Activated CD4-positive, alpha-beta T cell treated with anti-CD3 and anti-CD28 coated beads, Interleukin-2, amount 50 U/mL, for 48 hours (primary cell): Measurements from ENCODE around the gene KCNN4.
"Not testable (repeated sequence)": the region's sequence is repeated elsewhere in the genome, so short reads cannot be mapped to it uniquely, and the experiment has no call there.

Experiments used
- DNase-seq, 2 experiments: peaks; one replicate each; pipeline ENCODE4 v3.0.0-alpha.2; 2020

Gene KCNN4

DNA sequence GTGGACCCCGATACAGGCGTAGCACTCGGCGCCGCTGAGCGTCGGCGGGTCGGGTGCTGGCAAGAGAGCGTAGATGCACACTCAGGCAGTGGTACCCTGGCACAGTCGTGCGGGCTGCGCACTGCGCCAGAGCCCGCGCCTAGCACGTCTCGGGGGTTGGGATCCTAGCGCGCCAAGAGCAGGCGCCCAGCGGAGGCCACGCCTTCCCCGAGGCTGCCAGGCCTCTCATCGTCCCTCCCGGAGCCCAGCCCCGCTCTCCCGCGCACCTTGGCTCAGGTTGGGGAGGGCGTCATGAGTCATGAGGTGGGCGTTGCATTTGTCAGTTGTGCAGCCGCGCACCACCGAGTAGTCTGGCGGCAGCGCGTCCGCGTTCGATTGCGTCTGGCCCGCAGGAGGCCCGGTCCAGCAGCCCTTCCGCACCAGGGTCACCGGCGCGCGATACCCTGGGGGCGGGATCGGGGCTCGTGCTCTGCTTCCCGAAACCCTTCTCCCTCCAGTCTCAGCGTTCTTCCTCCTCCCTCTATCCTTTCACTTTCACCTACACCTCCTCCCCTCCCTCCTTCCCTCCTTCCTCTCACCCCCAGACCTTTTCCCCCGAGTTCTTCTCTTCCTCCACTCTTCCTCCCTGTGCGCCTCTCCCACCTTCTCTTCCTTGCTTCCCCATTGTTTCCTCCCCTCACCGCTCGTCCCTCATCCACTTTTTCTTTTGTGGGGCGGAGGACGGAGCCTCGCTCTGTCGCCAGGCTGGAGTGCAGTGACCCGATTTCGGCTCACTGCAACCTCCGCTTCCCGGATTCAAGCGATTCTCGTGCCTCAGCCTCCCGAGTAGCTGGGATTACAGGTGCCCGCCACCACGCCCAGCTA lies 18.0 kb upstream of the KCNN4 start:
- DNase-seq, result peak; percentile 68 to 78

DNA sequence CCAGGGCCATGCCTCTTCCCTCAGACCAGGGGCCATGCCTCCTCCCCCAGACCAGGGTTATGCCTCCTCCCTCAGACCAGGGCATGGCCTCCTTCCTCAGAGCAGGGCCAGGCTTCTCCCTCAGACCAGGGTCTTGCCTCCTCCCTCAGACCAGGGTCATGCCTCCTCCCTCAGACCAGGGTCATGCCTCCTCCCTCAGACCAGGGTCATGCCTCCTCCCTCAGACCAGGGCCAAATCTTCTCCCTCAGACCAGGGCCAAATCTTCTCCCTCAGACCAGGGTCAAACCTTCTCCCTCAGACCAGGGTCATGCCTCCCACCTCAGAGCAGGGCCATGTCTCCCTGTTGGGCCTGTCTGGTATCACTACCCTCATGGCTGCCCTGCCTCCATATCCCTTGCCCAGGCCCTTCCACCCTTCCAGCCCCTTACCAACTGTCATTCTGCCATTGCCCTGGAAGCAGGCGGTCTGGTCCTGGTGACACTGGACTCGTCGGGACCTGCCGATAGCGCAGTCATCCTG lies 17.3 kb upstream of the KCNN4 start:
- no peak for DNase-seq

DNA sequence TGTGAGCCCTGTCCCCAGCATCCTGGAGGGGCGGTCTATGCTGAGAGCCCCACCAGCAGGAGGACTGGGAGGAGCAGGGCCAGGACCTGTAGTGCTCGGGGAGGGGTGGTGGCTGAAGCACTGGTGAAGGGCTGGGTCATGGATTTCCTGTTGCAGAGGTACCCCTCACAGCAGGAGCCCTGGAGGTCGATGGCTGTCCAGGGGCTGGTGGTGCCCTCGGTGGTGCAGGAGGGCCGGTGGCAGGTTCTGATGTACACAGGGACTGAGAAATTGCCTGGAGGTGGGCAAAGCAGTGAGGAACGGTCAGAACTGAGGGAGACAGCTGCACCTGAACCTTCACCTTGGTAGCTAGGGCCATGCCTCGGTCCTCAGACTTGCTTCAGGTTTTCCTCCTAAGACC lies 16.8 kb upstream of the KCNN4 start:
- no peak for DNase-seq

DNA sequence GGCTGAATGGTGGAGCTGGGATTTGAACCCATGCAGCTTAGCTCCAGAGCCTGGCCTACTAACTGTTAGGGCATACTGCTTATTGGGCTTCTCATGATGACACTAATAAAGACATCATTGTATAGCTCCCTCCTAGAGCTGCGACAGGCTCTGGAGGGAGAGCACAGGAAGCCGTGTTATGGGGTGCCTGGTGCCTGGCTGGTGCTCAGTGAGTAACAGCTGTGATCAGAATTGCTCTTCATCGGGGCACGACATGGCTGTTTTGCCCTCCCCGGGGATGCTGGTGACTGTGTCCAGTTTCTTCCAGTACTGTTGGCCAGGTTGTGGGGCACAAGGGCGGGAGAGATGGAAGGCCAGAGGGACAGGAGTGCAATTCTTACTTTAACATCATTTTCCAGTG lies 16.3 kb upstream of the KCNN4 start:
- DNase-seq, result no peak

DNA sequence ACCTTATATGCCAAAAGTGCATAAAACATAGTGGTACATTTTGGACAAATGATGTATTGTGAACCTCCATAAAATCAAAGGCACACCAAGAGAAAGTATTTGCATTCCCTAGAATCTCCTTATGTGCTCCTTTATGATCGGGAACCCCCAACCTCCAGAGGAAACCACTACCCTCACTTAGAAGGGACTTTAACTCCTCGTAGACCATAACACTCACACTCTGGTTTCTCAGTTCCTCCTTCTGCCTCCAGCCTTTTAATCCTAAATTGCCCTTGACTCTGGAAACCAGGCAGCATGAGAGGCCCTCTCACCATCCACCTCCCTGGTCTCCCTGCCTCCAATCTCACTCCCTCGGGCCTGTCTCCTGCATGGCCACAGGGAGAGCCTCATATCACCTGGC lies 9.8 kb upstream of the KCNN4 start:
- DNase-seq, result no peak

DNA sequence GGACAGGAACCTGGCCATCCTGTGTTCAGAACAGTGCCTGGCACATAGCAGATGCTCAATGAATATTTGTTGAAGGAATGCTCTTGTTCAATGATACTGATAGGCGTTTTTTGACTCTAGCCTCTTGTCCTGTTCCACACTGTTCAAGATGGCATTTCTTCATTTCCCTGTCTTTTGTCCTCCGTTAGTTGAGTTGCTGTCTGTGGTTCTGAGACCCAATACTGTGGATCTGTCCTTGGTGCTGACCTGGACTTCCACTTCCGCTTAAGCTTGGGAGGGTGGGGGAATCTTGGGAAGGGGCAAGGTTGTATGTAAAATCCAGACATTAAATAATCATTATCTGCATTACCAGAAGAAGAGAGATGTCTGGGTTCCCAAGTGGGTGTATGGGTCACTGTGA lies 8.3 kb upstream of the KCNN4 start:
- DNase-seq, result peak in 1 of 2 experiments; percentile 22

DNA sequence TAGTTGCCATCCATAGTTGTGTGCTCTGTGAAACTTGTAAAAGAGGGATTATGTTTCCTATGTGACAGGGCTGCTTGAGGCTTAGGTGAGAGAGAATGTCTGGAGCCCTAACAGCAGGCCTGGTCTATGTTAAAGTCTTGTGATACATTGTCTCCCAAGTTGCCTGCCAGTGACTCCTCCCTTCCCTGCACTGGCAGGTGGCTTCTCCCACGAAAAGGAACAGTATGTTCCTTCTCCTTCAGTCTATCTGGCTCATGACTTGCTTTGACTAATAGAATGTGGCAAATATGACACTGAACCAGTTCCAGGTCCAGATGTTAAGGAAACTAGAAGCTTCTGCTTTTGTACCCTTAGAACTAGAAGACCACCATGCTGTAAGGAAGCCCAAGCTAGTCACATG lies 5.9 kb upstream of the KCNN4 start:
- DNase-seq, result no peak

DNA sequence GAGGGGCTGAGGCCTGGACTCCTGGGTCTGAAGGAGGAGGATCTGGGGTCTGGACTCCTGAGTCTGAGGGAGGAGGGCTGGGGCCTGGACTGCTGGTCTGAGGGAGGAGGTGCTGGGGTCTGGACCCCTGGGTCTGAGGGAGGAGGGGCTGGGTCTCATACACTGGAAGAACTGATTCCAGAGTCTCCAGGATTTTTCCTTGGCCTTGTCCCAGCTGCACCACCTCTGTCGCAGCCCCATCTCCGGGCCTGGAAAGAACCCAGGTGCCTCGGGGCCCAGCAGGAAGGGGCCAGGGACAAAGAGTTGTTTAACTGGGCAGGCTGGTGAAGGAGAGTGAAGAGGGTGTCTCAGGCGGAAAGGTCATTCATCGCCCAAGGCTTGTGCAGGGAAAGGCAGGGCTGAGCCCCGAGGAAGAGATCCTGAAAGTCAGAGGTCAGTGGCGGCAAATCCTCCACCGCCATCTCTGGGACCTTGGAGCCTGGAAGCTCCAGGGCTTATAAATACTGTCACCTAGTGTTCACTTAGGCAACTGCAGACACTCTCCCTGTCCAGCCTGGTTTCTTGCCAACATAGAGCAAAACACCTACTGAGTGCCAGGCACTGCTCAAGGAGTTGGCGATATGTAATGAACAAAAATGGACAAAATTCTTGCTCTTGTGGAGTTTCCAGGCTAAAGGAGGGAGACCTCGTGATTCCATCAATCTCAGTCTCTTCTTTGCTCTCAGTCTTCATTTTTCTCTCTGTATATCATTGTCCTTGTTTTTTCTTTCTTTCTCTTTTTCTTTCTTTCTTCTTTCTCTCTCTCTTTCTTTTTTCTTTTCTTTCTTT lies 4.4 kb upstream of the KCNN4 start:
- DNase-seq, result peak; percentile 56 to 68

DNA sequence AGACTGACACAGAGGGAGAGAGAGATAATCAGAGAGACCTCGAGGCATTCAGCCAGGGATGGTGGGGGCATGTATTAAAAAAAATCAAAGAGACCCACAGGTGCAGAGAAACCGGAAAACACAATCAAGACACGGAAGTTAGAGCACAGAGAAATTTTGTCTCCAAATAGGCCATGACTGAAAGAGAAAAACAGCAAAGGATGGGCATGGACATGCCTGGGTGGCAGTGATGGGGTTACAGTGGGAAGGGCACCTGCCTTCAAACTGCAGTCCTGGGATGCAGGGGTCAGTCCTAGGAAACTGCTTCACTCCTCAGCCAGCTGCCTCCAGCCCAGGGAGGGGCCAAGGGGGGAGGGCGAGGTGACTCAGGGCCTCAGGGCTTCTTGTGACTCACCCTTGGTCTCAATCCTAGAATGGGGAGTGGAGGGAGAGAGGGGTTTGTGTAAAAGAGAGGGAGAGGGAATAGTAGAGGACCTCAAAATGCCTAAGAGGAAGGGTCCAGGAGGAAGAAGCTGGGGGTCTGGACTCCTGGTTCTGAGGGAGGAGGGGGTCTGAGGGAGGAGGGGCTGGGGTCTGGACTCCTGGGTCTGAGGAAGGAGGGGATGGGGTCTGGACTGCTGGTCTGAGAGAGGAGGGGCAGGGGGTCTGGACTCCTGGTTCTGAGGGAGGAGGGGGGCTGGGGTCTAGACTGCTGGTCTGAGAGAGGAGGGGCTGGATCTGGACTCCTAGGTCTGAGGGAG lies 3.6 kb upstream of the KCNN4 start:
- DNase-seq, result peak; percentile 78 to 83

DNA sequence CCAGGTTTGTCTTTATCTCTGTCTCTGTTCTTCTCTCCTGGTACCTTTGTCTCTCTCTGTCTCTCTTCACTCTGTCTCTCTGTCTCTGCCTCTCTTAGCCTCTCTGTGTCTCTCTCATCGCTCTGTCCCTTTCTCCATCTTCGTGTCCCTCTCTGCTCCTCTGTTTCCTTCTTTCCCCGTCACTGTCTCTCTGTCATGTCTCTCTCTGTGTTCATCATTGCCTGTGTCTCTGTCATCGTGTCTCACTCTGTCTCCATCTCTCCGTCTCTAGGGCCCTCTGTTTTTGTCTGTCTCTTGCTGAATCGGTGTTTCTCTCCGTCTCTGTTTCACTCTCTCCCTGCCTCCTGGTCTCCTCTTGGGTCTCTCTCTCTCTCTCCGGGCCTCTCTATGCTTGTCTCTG lies 2.9 kb upstream of the KCNN4 start:
- DNase-seq, result no peak

DNA sequence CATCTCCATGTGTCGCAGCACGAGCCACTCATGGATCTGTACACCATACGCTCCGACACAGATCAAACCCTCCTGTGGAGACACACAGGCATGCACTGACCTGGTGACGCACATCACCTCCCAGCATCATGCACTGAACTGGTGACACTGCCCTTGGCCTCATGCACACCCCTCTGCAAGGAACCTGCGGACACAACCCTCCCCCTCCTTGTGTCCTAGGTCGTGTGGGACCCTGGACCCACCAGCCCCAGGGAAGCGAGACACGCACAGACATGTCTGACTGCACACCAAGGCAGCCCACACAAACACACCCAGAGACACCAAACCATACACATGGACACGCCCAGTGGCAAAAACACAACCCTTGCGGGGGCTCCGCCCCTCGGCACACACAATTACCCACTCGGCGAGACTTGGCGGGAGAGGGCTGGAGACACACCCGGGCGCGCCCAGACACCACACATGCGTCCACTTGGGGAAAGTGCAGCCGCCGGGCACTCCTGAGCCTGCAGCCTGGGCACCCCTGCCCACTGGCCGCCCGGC lies 2.0 kb upstream of the KCNN4 start:
- DNase-seq, result peak; percentile 13 to 20

DNA sequence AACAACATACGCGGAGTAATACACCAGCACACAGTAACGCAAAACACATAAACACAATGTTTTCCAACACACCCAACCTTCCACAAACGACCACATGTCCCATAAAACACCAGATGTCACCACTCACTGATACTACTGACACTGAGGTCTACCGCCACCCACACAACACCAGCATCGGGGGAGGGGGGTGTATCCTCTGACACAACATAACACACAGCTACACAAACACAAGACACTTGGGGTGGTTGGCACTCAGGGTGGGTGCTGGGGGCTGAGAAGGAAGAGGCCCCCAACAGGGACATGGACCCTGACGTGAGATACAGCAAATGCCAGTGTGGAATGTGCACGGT lies 1.5 kb upstream of the KCNN4 start:
- peak; percentile 26 to 36 for DNase-seq

DNA sequence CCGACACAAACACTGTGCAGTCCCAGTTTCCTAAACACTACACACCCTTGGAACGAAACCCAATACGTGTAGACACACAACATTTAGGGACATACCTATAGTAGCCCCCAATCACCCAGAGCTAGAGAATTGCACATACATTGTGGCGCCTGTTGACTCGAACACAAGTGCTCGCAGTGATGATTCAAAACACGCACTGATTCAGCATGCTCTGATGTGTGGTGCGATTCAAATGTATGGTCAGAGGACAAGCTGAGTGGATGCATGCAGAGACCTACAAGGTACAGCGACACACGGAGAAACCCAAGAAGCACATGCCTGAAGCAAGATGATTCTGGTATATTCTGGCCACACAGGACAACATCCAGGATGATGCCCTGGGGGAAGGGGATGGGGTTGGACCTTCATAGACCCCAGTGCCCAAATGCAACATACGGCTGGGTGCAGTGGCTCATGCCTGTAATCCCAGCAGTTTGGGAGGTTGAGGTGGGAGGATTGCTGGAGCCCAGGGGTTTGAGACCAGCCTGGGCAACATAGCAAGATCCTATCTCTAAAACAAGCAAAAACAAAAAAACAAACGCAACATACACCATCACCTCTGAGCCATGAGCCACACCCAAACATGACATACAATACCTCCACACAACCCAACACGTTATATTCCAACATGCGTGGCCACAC lies 997 bp upstream of the KCNN4 start:
- peak; percentile 47 to 61 for DNase-seq

DNA sequence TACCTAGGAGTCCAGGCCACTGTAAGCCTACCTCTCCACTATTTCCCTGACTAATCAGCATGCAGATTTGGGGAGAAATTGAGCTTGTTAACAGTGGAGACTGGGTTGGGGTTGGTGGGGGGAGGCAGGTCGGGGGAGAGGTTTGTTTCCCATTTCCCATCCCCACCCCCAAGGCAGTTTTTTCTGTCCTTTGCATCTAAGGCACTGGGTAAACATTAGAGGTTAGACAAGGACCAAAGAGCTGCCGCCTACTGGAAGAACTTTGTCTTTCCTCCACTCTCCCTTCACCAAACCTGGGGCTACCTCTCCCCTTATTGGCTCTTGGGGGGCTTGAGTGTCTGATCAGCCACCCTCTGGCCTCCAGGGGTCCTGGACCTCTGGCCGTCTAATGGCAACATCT lies 953 bp downstream of the KCNN4 start:
- DNase-seq, result peak in 1 of 2 experiments; percentile 24

DNA sequence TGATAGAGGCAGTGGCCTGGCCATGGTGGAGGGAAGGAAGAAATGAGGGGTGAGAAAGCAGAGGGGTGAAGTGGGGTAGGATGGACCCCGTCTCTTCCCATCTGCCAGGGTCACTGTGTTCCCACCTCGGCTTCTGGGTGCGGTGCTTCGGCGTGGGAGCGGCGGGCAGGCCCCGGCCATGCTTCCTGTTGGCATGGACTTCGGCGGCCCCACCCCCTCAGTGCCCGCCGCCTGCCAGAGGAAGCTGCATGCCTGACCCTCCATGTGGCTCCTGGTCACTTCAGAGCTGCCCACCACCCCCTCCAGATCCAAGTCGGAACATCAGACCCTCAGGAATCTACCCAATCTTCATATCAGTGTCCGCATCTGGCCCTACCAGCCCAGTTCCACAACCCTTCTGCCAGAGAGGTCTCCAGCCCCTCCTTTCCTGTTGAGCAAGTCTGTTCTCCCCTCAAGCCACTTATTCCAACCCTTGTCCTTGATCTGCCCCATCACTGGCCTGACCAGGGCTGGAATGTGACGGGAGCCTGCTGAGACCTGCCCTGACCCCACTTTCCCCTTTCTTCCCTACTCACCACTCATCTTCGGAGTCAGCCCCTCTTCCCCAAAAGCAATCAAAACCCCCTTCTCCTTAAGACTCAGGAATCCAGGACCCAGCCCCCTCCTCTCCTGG lies 1.5 kb downstream of the KCNN4 start:
- DNase-seq, result peak in 1 of 2 experiments; percentile 17

DNA sequence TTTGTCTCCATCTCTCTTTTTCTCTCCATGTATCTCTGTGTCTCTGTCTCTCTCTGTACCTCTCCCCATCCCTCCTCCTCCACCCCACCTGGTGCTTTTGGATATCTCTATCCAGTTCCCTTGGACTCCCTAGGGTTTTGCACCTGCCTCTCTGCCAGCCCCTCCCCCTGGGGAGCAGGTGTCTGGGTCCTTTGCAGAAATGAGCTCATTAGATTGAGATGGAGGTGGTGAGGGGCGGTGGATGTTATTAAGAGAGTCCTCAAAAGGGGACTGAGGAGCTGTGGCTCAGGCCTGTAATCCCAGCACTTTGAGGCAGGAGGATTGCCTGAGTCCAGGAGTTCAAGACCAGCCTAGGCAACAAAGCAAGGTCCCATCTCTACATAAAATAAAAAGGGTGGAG lies 2.1 kb downstream of the KCNN4 start:
- peak in 1 of 2 experiments; percentile 18 for DNase-seq

DNA sequence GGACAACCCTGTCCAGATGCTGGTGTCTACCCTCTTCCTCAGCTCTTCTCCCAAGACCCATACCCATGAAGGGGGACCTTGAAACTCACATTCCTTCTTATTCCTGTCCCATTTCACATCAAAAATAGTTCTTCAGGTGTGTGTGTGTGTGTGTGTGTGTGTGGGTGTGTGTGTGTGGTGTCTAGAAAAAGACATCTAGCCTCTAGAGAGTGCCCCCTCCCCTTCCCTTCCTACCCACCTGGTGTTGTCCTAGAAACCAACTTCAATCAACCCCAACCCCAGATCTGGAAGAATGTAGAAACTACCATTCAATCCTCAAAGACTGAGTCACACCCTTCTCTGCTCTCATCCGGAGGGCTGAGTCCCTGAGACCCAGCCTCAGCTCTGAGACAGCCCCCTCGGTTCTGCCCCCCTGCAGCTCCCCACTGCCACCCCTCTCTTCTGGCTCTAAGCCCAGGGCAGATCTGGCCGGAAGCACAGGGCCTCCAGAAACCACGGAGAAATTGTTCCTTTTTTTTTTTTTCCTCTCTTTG lies 3.5 kb downstream of the KCNN4 start:
- DNase-seq, result peak in 1 of 2 experiments; percentile 49

DNA sequence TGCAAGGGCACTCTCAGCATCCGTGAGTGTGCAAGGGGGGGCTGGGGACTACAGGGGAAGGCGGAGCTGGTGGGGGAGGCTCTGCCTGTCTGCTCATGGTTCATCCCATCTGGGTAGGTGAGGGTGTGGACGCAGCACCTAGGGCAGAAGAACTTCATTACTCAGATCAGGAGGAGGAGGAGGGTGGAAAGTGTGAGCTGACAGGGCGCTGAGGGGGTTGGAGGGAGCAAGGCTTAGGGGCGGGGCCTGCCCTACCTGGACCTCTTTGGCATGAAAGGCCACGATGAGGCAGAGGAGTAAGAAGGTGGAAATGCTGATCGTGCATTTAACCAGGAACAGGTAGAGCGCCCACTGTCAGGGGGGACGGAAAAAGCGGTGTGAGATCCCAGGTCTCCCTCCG lies 4.5 kb downstream of the KCNN4 start:
- peak; percentile 79 to 84 for DNase-seq

DNA sequence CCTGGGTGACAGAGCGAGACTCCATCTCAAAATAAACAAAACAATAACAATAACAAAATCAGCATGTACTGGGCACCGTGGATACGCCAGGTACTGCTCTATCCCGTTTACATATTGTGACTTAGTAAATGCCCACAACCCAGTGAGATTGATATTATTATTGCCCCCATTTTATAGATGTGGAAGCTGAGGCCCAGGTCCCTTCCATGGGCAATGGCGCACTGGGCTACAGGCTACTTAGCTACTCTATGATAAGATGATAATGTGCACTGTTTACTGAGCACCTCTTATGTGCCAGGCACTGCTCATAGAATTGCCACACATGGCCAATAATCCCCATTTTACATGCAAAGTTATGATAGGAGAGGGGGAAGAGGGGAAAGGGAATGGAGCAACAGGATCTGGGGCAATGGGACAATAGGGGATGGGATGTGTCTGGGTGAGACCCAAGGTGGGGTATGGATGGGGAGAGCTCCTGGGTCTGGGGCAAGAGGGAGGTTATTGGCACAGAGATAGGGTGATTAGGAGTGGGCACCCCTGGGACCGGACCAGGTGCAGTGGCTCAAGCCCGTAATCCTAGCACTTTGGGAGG lies 5.4 kb downstream of the KCNN4 start:
- DNase-seq, result no peak

DNA sequence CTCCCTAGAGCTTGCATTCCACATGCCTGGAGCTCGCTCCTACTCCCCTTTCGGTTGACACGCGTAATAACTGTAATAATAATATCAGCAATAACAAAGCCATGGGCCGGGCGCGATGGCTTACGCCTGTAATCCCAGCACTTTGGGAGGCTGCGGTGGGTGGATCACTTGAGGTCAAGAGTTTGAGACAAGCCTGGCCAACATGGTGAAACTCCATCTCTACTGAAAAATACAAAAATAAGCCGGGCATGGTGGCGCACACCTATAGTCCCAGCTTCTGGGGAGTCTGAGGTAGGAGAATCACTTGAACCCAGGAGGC lies 5.9 kb downstream of the KCNN4 start:
- not testable (repeated sequence) for DNase-seq
